HL-60 (cell line): ENCODE results near the gene SLC22A3.

Source experiments
- CTCF ChIP-seq: IDR thresholded peaks from one replicate; pipeline ENCODE4 v1.5.1; 2011; ENCODE audit warnings: low read length, control low read depth, inconsistent platforms; ENCODE audit not compliant: insufficient read depth
- POLR2AphosphoS5 ChIP-seq: IDR thresholded peaks from 2 replicates; pipeline ENCODE4 v1.6.1; 2012; ENCODE audit warnings: low read depth

- TF ChIP-seq POLR2AphosphoS5 (no peak), CTCF (no peak)
Observed at GRCh38 chr6:160343144-160343543, 5.0 kb upstream of the SLC22A3 start.
